ENCODE measurements around the gene PAK1.
"Not testable (repeated sequence)": the region's sequence is repeated elsewhere in the genome, so short reads cannot be mapped to it uniquely, and the experiment has no call there.

Gene PAK1

GRCh38 chr11:77497368-77497767 is 23.5 kb upstream of the PAK1 start:
- TF ChIP-seq CTCF (IDR thresholded peaks at IDR 0.05; ENCODE audit: insufficient read depth, low read length, poor library complexity, severe bottlenecking): no peak
- DNase-seq (ENCODE audit: extremely low read depth, insufficient read length): no peak

GRCh38 chr11:77495526-77495925 is 21.6 kb upstream of the PAK1 start:
- TF ChIP-seq CTCF (IDR thresholded peaks at IDR 0.05; ENCODE audit: insufficient read depth, low read length, poor library complexity, severe bottlenecking): no peak
- DNase-seq (ENCODE audit: extremely low read depth, insufficient read length): no peak

More at GRCh38 chr11:77497368-77497767, 23.5 kb upstream of the PAK1 start:
- Histone ChIP-seq H3K36me3 (ENCODE audit: control insufficient read depth, insufficient read depth, low read length) (no peaks in the 10 kb centered on the region), H3K4me3 (replicated peaks; ENCODE audit: low read depth, low read length) (no peak overlapping the region), H3K27me3 (replicated peaks; ENCODE audit: control insufficient read depth, insufficient read depth, low read length) (no peaks in the 10 kb centered on the region; the same call in 1 of the 2 replicates)

DNA sequence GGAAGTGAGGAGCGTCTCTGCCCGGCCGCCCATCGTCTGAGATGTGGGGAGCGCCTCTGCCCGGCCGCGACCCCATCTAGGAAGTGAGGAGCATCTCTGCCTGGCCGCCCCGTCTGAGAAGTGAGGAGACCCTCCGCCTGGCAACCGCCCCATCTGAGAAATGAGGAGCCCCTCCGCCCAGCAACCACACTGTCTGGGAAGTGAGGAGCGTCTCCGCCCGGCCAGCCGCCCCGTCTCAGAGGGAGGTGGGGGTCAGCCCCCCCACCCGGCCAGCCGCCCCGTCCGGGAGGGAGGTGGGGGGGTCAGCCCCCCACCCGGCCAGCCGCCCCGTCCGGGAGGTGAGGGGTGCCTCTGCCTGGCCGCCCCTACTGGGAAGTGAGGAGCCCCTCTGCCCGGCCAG is 16.1 kb upstream of the PAK1 start:
- not testable (repeated sequence) for H3K27me3 ChIP-seq (replicated peaks; ENCODE audit: control insufficient read depth, insufficient read depth, low read length); DNase-seq (ENCODE audit: extremely low read depth, insufficient read length)

More at GRCh38 chr11:77495526-77495925, 21.6 kb upstream of the PAK1 start:
- Histone ChIP-seq H3K36me3 (ENCODE audit: control insufficient read depth, insufficient read depth, low read length) (no peaks in the 10 kb centered on the region), H3K4me3 (replicated peaks; ENCODE audit: low read depth, low read length) (no peak overlapping the region), H3K27me3 (replicated peaks; ENCODE audit: control insufficient read depth, insufficient read depth, low read length) (no peaks in the 10 kb centered on the region; the same call in 1 of the 2 replicates)

DNA sequence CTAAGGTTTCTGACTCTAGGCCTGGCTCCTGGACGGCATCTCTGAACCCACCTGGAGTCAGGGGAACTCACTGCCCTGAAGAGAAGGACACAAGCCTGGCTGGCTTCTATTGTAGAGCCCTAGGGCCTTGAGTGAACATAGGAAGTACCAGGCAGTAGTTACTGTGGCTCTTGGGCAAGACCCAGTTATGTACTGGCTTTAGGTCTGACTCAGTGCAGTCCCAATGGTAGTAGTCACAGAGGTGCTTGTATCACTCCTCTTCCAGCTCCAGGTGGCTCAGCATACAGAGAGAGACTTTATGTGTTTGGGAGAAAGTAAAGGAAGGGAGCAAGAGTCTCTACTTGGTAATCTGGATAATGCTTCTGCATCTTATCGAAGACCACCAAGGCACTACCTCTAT is 13.9 kb upstream of the PAK1 start:
- DNase-seq (ENCODE audit: extremely low read depth, insufficient read length): no peak
- Histone ChIP-seq H3K36me3 (ENCODE audit: control insufficient read depth, insufficient read depth, low read length) (no peaks in the 10 kb centered on the region), H3K27me3 (replicated peaks; ENCODE audit: control insufficient read depth, insufficient read depth, low read length) (no peaks in the 10 kb centered on the region; the same call in 1 of the 2 replicates), H3K4me3 (replicated peaks; ENCODE audit: low read depth, low read length) (no peak overlapping the region)
- TF ChIP-seq CTCF (IDR thresholded peaks at IDR 0.05; ENCODE audit: insufficient read depth, low read length, poor library complexity, severe bottlenecking): no peak

More for the DNA sequence above, 16.1 kb upstream of the PAK1 start:
- H3K36me3 ChIP-seq (ENCODE audit: control insufficient read depth, insufficient read depth, low read length); H3K4me3 ChIP-seq (replicated peaks; ENCODE audit: low read depth, low read length): not testable (repeated sequence)

DNA sequence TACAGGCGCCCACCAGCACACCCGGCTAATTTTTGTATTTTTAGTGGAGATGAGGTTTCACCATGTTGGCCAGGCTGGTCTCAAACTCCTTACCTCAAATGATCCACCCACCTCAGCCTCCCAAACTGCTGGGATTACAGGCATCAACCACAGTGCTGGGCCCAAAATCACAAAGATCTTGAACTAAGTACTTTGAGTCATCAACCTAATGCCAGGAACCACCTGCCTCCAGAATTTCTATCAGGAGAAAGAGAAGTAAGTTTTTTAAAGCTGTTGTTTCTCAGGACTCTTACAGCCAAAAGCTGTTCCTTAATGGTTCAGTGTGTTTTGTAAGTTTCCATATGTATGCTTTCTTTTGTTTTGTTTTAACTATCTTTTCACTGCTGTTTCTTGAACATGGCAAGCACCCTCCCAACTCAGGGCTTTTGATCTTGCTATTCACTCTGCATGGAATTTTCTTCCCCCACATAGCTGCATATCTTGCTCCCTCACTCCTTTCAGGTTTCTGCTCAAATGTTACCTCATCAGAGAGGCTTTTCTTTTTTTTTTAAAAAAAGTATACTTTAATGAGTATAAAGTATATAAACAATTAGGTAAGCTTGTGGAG is 6.0 kb upstream of the PAK1 start:
- no peaks in the 10 kb centered on the region; the same call in 1 of the 2 replicates for H3K27me3 ChIP-seq (replicated peaks; ENCODE audit: control insufficient read depth, insufficient read depth, low read length)
- TF ChIP-seq CTCF (IDR thresholded peaks at IDR 0.05; ENCODE audit: insufficient read depth, low read length, poor library complexity, severe bottlenecking): no peak
- H3K4me3 ChIP-seq (replicated peaks; ENCODE audit: low read depth, low read length): no peak overlapping the region
- no peaks in the 10 kb centered on the region for H3K36me3 ChIP-seq (ENCODE audit: control insufficient read depth, insufficient read depth, low read length)
- DNase-seq (ENCODE audit: extremely low read depth, insufficient read length): no peak

- Histone ChIP-seq H3K36me3 (ENCODE audit: control insufficient read depth, insufficient read depth, low read length) (no peaks in the 10 kb centered on the region), H3K4me3 (replicated peaks; ENCODE audit: low read depth, low read length) (no peak overlapping the region), H3K27me3 (replicated peaks; ENCODE audit: control insufficient read depth, insufficient read depth, low read length) (no peaks in the 10 kb centered on the region)
- DNase-seq (ENCODE audit: extremely low read depth, insufficient read length): no peak
- no peak for TF ChIP-seq CTCF (IDR thresholded peaks at IDR 0.05; ENCODE audit: insufficient read depth, low read length, poor library complexity, severe bottlenecking)
These were observed 1.3 kb upstream of the PAK1 start for GRCh38 chr11:77475206-77475605.
